ENCODE data around the gene GAD1.

The GAD1 gene

GRCh38 chr2:170820757-170821530 lies 4.3 kb downstream of the GAD1 start:
- Histone ChIP-seq H3K27me3 (ENCODE audit: insufficient read depth, poor library complexity, severe bottlenecking) (no peaks in the 10 kb centered on the region), H3K36me3 (ENCODE audit: low read depth) (no peaks in the 10 kb centered on the region), H3K9me3 (ENCODE audit: severe bottlenecking) (no peaks in the 10 kb centered on the region), H3K4me1 (ENCODE audit: insufficient read depth, poor library complexity, severe bottlenecking) (no peaks in the 10 kb centered on the region), H3K4me3 (ENCODE audit: severe bottlenecking) (no peak overlapping the region), H3K27ac (ENCODE audit: poor library complexity, severe bottlenecking) (no peak overlapping the region)
- TF ChIP-seq, protein P1, sequence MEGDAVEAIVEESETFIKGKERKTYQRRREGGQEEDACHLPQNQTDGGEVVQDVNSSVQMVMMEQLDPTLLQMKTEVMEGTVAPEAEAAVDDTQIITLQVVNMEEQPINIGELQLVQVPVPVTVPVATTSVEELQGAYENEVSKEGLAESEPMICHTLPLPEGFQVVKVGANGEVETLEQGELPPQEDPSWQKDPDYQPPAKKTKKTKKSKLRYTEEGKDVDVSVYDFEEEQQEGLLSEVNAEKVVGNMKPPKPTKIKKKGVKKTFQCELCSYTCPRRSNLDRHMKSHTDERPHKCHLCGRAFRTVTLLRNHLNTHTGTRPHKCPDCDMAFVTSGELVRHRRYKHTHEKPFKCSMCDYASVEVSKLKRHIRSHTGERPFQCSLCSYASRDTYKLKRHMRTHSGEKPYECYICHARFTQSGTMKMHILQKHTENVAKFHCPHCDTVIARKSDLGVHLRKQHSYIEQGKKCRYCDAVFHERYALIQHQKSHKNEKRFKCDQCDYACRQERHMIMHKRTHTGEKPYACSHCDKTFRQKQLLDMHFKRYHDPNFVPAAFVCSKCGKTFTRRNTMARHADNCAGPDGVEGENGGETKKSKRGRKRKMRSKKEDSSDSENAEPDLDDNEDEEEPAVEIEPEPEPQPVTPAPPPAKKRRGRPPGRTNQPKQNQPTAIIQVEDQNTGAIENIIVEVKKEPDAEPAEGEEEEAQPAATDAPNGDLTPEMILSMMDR (IDR thresholded peaks at IDR 0.05; ENCODE audit: poor library complexity, severe bottlenecking), result no peak
- DNase-seq (ENCODE audit: low spot score) (no peak), ATAC-seq (ENCODE audit: low read depth) (no peak)

- no peak for ATAC-seq (ENCODE audit: low read depth)
- no peak for DNase-seq (ENCODE audit: low spot score)
- TF ChIP-seq, protein P1 (IDR thresholded peaks at IDR 0.05; ENCODE audit: poor library complexity, severe bottlenecking), result no peak
- H3K4me3 ChIP-seq (ENCODE audit: severe bottlenecking), result no peak overlapping the region
- no peaks in the 10 kb centered on the region for H3K4me1 ChIP-seq (ENCODE audit: insufficient read depth, poor library complexity, severe bottlenecking)
- H3K36me3 ChIP-seq (ENCODE audit: low read depth), result no peaks in the 10 kb centered on the region
- H3K27ac ChIP-seq (ENCODE audit: poor library complexity, severe bottlenecking), result no peak overlapping the region
- H3K9me3 ChIP-seq (ENCODE audit: severe bottlenecking), result no peaks in the 10 kb centered on the region
- H3K27me3 ChIP-seq (ENCODE audit: insufficient read depth, poor library complexity, severe bottlenecking), result no peaks in the 10 kb centered on the region
These were observed 5.0 kb downstream of the GAD1 start for GRCh38 chr2:170821531-170822289.

DNA sequence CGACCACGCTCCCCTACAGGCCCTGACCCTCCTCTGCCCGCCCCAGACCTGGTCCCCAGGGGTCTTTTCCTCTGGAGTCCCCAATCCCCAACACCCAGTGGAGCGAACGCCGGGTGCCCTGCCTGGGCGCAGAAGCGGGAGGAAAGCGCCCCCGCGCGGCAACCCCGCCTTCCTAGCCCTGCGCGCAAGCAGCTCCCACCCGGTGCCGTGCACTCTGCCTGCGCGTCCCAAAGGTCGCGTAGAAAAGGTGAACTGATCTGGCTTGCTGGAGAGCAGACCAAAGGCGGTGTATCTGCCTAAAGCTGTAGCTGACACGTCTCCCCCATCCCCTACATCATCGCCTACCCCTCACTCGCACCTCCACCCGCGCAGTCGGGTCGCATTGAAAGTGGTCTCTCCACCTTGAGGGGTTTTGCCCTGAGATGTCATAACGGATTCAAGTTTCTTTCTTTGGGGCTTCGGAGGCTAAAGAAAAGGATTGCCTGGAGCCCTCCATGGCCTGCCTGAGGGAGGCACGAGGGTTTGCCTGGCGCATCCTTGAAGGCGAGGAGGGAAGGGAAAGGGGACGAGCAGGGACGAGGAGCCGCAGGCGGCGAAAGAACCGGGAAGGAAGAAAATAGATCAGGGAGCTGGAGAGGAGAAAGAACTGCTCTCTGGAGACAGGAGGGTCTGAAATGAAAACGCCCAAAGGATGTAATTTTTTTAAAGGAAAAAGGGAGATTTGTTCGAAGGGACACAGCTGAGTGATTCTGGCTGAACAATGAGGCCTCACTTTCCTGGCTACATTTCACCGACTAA lies 5.8 kb downstream of the GAD1 start:
- ATAC-seq (ENCODE audit: low read depth) (no peak), DNase-seq (ENCODE audit: low spot score) (no peak)
- H3K27me3 ChIP-seq (ENCODE audit: insufficient read depth, poor library complexity, severe bottlenecking), result no peaks in the 10 kb centered on the region
- H3K4me1 ChIP-seq (ENCODE audit: insufficient read depth, poor library complexity, severe bottlenecking), result no peaks in the 10 kb centered on the region
- no peak overlapping the region for H3K4me3 ChIP-seq (ENCODE audit: severe bottlenecking)
- H3K36me3 ChIP-seq (ENCODE audit: low read depth), result no peaks in the 10 kb centered on the region
- no peak overlapping the region for H3K27ac ChIP-seq (ENCODE audit: poor library complexity, severe bottlenecking)
- TF ChIP-seq, protein P1 (IDR thresholded peaks at IDR 0.05; ENCODE audit: poor library complexity, severe bottlenecking), result no peak
- H3K9me3 ChIP-seq (ENCODE audit: severe bottlenecking), result no peaks in the 10 kb centered on the region

DNA sequence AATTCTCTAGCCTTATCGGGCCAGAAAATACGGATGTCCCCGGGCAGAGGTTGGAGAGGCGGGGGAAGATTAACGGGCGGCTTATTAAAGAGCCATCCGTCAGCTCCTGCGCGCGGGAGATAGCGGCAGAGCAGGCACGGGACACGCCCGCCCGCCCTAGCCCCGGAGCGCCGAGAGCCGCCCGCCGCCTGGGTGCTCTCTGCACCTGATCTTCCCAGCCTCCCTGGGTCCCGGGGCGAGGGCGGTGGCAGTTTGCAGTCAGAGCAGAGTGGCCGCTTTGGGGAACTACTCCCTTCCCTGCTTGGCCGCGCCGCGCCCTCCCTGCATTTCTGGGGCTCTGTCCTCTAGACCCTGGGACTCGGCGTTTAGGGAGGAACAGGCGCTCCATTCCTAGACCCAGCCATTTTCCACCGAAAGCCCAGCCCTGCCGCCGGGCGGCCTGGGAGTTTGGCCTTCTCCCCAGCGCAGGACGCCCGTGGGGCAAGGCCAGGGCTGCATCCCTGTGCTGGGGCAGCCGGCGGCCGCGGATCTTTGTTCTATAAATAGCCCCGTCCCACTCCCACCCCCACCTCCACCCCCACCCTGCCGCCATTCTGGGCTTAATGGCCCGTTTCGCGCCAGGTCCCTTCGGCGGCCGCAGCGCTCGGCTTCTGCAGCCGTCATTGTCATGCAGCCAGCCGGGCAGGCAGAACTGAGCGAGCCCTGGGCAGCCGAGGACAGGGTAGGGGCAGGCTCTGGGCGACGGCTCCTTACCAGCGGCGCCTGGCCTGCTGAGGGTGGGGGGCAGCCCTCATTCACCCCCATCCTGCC lies 6.6 kb downstream of the GAD1 start:
- no peaks in the 10 kb centered on the region for H3K4me1 ChIP-seq (ENCODE audit: insufficient read depth, poor library complexity, severe bottlenecking)
- no peak for DNase-seq (ENCODE audit: low spot score)
- H3K36me3 ChIP-seq (ENCODE audit: low read depth), result no peaks in the 10 kb centered on the region
- no peaks in the 10 kb centered on the region for H3K9me3 ChIP-seq (ENCODE audit: severe bottlenecking)
- TF ChIP-seq, protein P1 (IDR thresholded peaks at IDR 0.05; ENCODE audit: poor library complexity, severe bottlenecking), result no peak
- no peak for ATAC-seq (ENCODE audit: low read depth)
- H3K27me3 ChIP-seq (ENCODE audit: insufficient read depth, poor library complexity, severe bottlenecking), result no peaks in the 10 kb centered on the region
- no peak overlapping the region for H3K27ac ChIP-seq (ENCODE audit: poor library complexity, severe bottlenecking)
- no peak overlapping the region for H3K4me3 ChIP-seq (ENCODE audit: severe bottlenecking)
